ENCODE results near the gene ITPR3. TPM values are rescaled to one million over a fixed set of nuclear protein-coding genes. Genes with fewer than 3 reads are reported as not detected.

ITPR3 gene
- total RNA-seq, 1 donor from 2014 or later: 0.34 TPM

- Mint-ChIP-seq H3K36me3 (ENCODE audit: unreplicated experiment) (no peaks in the 10 kb centered on the region), H3K9me3 (ENCODE audit: unreplicated experiment) (peaks cover 10% of the 10 kb centered on the region), H3K27me3 (ENCODE audit: unreplicated experiment) (peaks cover 13% of the 10 kb centered on the region), H3K4me1 (ENCODE audit: low read depth, unreplicated experiment) (peaks cover 56% of the 10 kb centered on the region), H3K27ac (ENCODE audit: unreplicated experiment) (no peak overlapping the region), H3K4me3 (ENCODE audit: unreplicated experiment) (peak overlapping the region; percentile 80)
- TF ChIP-seq, protein P1, sequence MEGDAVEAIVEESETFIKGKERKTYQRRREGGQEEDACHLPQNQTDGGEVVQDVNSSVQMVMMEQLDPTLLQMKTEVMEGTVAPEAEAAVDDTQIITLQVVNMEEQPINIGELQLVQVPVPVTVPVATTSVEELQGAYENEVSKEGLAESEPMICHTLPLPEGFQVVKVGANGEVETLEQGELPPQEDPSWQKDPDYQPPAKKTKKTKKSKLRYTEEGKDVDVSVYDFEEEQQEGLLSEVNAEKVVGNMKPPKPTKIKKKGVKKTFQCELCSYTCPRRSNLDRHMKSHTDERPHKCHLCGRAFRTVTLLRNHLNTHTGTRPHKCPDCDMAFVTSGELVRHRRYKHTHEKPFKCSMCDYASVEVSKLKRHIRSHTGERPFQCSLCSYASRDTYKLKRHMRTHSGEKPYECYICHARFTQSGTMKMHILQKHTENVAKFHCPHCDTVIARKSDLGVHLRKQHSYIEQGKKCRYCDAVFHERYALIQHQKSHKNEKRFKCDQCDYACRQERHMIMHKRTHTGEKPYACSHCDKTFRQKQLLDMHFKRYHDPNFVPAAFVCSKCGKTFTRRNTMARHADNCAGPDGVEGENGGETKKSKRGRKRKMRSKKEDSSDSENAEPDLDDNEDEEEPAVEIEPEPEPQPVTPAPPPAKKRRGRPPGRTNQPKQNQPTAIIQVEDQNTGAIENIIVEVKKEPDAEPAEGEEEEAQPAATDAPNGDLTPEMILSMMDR (IDR thresholded peaks at IDR 0.05; ENCODE audit: partially characterized antibody, unreplicated experiment): no peak
- DNase-seq: no peak
Measured at GRCh38 chr6:33744895-33745546, 123.9 kb downstream of the ITPR3 start.

GRCh38 chr6:33745548-33745947, 124.4 kb downstream of the ITPR3 start:
- H3K36me3 Mint-ChIP-seq (ENCODE audit: unreplicated experiment): no peaks in the 10 kb centered on the region

More at GRCh38 chr6:33745548-33745947, 124.4 kb downstream of the ITPR3 start:
- TF ChIP-seq, protein P1 (IDR thresholded peaks at IDR 0.05; ENCODE audit: partially characterized antibody, unreplicated experiment): no peak
- peaks cover 18% of the 10 kb centered on the region for H3K27me3 Mint-ChIP-seq (ENCODE audit: unreplicated experiment)
- H3K9me3 Mint-ChIP-seq (ENCODE audit: unreplicated experiment): peaks cover 10% of the 10 kb centered on the region
- no peak for DNase-seq
- peaks cover 56% of the 10 kb centered on the region for H3K4me1 Mint-ChIP-seq (ENCODE audit: low read depth, unreplicated experiment)
- H3K4me3 Mint-ChIP-seq (ENCODE audit: unreplicated experiment): peak overlapping the region; percentile 80
- peak overlapping the region; percentile 94 for H3K27ac Mint-ChIP-seq (ENCODE audit: unreplicated experiment)

Small RNAs within 50 kb of the gene (microRNA-seq; reads per million reads assigned to microRNA genes)
- 0.96 reads per million for gene MIR3934 (ENCODE audit: unreplicated experiment)

Other genes starting within 250 kb of the ITPR3 start
- gene KIFC1, start 229.5 kb upstream of the ITPR3 start, total RNA-seq (ENCODE audit: unreplicated experiment): 14.8 TPM
- 73.5 TPM for gene PHF1, start 210.3 kb upstream of the ITPR3 start, total RNA-seq (ENCODE audit: unreplicated experiment)
- gene CUTA, start 203.2 kb upstream of the ITPR3 start, total RNA-seq (ENCODE audit: unreplicated experiment): 384 TPM
- gene SYNGAP1, start 201.3 kb upstream of the ITPR3 start, total RNA-seq (ENCODE audit: unreplicated experiment): 75.1 TPM
- 9.6 TPM for gene ZBTB9, start 166.7 kb upstream of the ITPR3 start, total RNA-seq (ENCODE audit: unreplicated experiment)
- 11.5 TPM for gene BAK1, start 41.0 kb upstream of the ITPR3 start, total RNA-seq (ENCODE audit: unreplicated experiment)
- 48.7 TPM for gene UQCC2, start 90.4 kb downstream of the ITPR3 start, total RNA-seq (ENCODE audit: unreplicated experiment)
- 2.7 TPM for gene IP6K3, start 125.6 kb downstream of the ITPR3 start, total RNA-seq (ENCODE audit: unreplicated experiment)
- gene LEMD2, start 167.8 kb downstream of the ITPR3 start, total RNA-seq (ENCODE audit: unreplicated experiment): 82.4 TPM
- gene MLN, start 182.7 kb downstream of the ITPR3 start, total RNA-seq (ENCODE audit: unreplicated experiment): not detected

Measured in glutamatergic neuron (in vitro differentiated cells).